ENCODE measurements around the gene RNF111. TPM values are rescaled to one million over a fixed set of nuclear protein-coding genes. Genes with fewer than 3 reads are reported as not detected.

Gene RNF111
- polyA plus RNA-seq, 2 of the 4 experiments (the other 2 are of a cell fraction): 25.0 to 42.7 TPM

GRCh38 chr15:59099162-59099685 lies 111.8 kb downstream of the RNF111 start:
- WGBS (ENCODE audit: missing lambda C conversion rate): 79% methylated on average over 2 of the region's 2 CpGs
- CTCF ChIA-PET: interaction anchor here (0.5 to 1.5 kb wide), 7 partner anchors 8 to 429 kb away, joined by 3 to 5 read pairs (median 4); no protein-coding TSS in a partner anchor
- TF ChIP-seq, protein P1, sequence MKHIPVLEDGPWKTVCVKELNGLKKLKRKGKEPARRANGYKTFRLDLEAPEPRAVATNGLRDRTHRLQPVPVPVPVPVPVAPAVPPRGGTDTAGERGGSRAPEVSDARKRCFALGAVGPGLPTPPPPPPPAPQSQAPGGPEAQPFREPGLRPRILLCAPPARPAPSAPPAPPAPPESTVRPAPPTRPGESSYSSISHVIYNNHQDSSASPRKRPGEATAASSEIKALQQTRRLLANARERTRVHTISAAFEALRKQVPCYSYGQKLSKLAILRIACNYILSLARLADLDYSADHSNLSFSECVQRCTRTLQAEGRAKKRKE (CRISPR knock-in tag; IDR thresholded peaks at IDR 0.05; ENCODE audit: low read depth): no peak
- TF ChIP-seq JUNB (IDR thresholded peaks at IDR 0.05) (no peak), TP53 (CRISPR knock-in tag; IDR thresholded peaks at IDR 0.05) (no peak), HOXA7 (CRISPR knock-in tag; IDR thresholded peaks at IDR 0.05) (no peak), HDAC2 (IDR thresholded peaks at IDR 0.05) (no peak), POLR2A (IDR thresholded peaks at IDR 0.05; ENCODE audit: low read length) (no peak), SMC3 (IDR thresholded peaks at IDR 0.05) (no peak), PHF8 (IDR thresholded peaks at IDR 0.05; ENCODE audit: borderline replicate concordance, low read depth) (no peak), CBX8 (IDR thresholded peaks at IDR 0.05) (no peak), FOXS1 (CRISPR knock-in tag; IDR thresholded peaks at IDR 0.05) (no peak)
- TF ChIP-seq, protein P2, sequence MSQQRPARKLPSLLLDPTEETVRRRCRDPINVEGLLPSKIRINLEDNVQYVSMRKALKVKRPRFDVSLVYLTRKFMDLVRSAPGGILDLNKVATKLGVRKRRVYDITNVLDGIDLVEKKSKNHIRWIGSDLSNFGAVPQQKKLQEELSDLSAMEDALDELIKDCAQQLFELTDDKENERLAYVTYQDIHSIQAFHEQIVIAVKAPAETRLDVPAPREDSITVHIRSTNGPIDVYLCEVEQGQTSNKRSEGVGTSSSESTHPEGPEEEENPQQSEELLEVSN (IDR thresholded peaks at IDR 0.05; ENCODE audit: borderline replicate concordance, low read depth): no peak
- POLR2A ChIA-PET: no interaction called here
- Histone ChIP-seq H3K4me2 (no peak overlapping the region), H3K4me1 (no peaks in the 10 kb centered on the region), H3K9me3 (no peaks in the 10 kb centered on the region), H3K27ac (no peak overlapping the region), H3K4me3 (no peak overlapping the region)
- FAIRE-seq (no peak), DNase-seq (ENCODE audit: low read depth in 1 of 2, low spot score in 1 of 2) (no peak), ATAC-seq (no peak)

- Histone ChIP-seq H3K4me2 (peak overlapping the region; percentile 87), H3K9me3 (no peaks in the 10 kb centered on the region), H3K4me3 (peak overlapping the region; percentile 82), H3K27ac (peak overlapping the region; percentile 83 to 91), H3K4me1 (peaks cover 9% of the 10 kb centered on the region; the same call in 2 of the 3 replicates)
- under 1% methylated on average over 9 of the region's 9 CpGs for WGBS (ENCODE audit: missing lambda C conversion rate)
- FAIRE-seq: no peak
- ChIA-PET POLR2A (no interaction called here), CTCF (interaction anchor here (1.3 kb wide), 1 partner anchor 396 kb away, joined by 5 read pairs; no protein-coding TSS in a partner anchor)
- peak; percentile 41 to 54 for ATAC-seq
- no peak for TF ChIP-seq CBX8 (IDR thresholded peaks at IDR 0.05)
- TF ChIP-seq TP53 (CRISPR knock-in tag; IDR thresholded peaks at IDR 0.05): no peak
- TF ChIP-seq KDM1A (IDR thresholded peaks at IDR 0.05; ENCODE audit: low read depth): no peak
- TF ChIP-seq HOXA7 (CRISPR knock-in tag; IDR thresholded peaks at IDR 0.05): no peak
- no peak for TF ChIP-seq NR3C1 (IDR thresholded peaks at IDR 0.05)
- TF ChIP-seq EHF (CRISPR knock-in tag; IDR thresholded peaks at IDR 0.05): no peak
- no peak for TF ChIP-seq JUN (IDR thresholded peaks at IDR 0.05)
- no peak for TF ChIP-seq MAX (IDR thresholded peaks at IDR 0.05)
- TF ChIP-seq ZSCAN20 (CRISPR knock-in tag; IDR thresholded peaks at IDR 0.05): no peak
- TF ChIP-seq, protein P3, sequence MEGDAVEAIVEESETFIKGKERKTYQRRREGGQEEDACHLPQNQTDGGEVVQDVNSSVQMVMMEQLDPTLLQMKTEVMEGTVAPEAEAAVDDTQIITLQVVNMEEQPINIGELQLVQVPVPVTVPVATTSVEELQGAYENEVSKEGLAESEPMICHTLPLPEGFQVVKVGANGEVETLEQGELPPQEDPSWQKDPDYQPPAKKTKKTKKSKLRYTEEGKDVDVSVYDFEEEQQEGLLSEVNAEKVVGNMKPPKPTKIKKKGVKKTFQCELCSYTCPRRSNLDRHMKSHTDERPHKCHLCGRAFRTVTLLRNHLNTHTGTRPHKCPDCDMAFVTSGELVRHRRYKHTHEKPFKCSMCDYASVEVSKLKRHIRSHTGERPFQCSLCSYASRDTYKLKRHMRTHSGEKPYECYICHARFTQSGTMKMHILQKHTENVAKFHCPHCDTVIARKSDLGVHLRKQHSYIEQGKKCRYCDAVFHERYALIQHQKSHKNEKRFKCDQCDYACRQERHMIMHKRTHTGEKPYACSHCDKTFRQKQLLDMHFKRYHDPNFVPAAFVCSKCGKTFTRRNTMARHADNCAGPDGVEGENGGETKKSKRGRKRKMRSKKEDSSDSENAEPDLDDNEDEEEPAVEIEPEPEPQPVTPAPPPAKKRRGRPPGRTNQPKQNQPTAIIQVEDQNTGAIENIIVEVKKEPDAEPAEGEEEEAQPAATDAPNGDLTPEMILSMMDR (IDR thresholded peaks at IDR 0.05): no peak
- TF ChIP-seq JUNB (IDR thresholded peaks at IDR 0.05): no peak
- TF ChIP-seq, protein P4, sequence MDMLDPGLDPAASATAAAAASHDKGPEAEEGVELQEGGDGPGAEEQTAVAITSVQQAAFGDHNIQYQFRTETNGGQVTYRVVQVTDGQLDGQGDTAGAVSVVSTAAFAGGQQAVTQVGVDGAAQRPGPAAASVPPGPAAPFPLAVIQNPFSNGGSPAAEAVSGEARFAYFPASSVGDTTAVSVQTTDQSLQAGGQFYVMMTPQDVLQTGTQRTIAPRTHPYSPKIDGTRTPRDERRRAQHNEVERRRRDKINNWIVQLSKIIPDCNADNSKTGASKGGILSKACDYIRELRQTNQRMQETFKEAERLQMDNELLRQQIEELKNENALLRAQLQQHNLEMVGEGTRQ (IDR thresholded peaks at IDR 0.05): no peak
- TF ChIP-seq ZFP36 (IDR thresholded peaks at IDR 0.05; ENCODE audit: borderline replicate concordance, partially characterized antibody): no peak
- no peak for TF ChIP-seq RAD21 (conservative IDR thresholded peaks at IDR 0.05 in 1 of 2, IDR thresholded peaks at IDR 0.05 in 1 of 2)
- no peak for TF ChIP-seq SREBF2 (IDR thresholded peaks at IDR 0.05)
- TF ChIP-seq ESRRA (IDR thresholded peaks at IDR 0.05; ENCODE audit: borderline replicate concordance, low read length): no peak
- TF ChIP-seq, protein P5, sequence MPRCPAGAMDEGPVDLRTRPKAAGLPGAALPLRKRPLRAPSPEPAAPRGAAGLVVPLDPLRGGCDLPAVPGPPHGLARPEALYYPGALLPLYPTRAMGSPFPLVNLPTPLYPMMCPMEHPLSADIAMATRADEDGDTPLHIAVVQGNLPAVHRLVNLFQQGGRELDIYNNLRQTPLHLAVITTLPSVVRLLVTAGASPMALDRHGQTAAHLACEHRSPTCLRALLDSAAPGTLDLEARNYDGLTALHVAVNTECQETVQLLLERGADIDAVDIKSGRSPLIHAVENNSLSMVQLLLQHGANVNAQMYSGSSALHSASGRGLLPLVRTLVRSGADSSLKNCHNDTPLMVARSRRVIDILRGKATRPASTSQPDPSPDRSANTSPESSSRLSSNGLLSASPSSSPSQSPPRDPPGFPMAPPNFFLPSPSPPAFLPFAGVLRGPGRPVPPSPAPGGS (IDR thresholded peaks at IDR 0.05): no peak
- TF ChIP-seq TFCP2L1 (CRISPR knock-in tag; IDR thresholded peaks at IDR 0.05): no peak
- TF ChIP-seq, protein P6, sequence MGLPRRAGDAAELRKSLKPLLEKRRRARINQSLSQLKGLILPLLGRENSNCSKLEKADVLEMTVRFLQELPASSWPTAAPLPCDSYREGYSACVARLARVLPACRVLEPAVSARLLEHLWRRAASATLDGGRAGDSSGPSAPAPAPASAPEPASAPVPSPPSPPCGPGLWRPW (IDR thresholded peaks at IDR 0.05): no peak
- no peak for TF ChIP-seq CBX2 (IDR thresholded peaks at IDR 0.05; ENCODE audit: borderline replicate concordance, low read depth)
- DNase-seq (ENCODE audit: low read depth in 1 of 2, low spot score in 1 of 2): no peak
These were observed 117.1 kb downstream of the RNF111 start for GRCh38 chr15:59104602-59104911.
